Pancreas (tissue), 10 donors: Measurements from ENCODE around the gene CTCFL. TPM values are rescaled to one million over a fixed set of nuclear protein-coding genes. Genes with fewer than 3 reads are reported as not detected.

Experiments used
- ATAC-seq, 4 donors: fragments of 200-7000 bp; cut with Tn5 transposase; one replicate each; pipeline versions ENCODE4 v1.8.0 to v1.9.1; 2020; ENCODE audit warnings: mild to moderate bottlenecking in 4 of 4, moderate library complexity in 4 of 4
- DNase-seq, 6 donors: peaks; one replicate each; pipeline ENCODE4 v3.0.0-alpha.2; 2020
- FAIRE-seq: peaks from 2 replicates; lab custom pipeline; 2012; peaks lifted over from hg19 to GRCh38; lab: Jason Lieb, UNC
- H3K27ac ChIP-seq, 4 donors: fragments of 200-600 bp; sonication (generic); 1 replicate in 3 of 4; 2 replicates in 1 of 4; pipeline versions ENCODE4 v1.5.0 to v1.8.0; 2020
- H3K27me3 ChIP-seq, 4 donors: fragments of 200-600 bp; one replicate each; pipeline ENCODE4 v1.8.0; 2021
- H3K36me3 ChIP-seq, 3 donors: fragments of 200-600 bp; sonication (generic) in 1 of 3; one replicate each; pipeline versions ENCODE4 v1.5.0 to v1.8.0; 2020 to 2021
- H3K4me1 ChIP-seq, 3 donors: fragments of 200-600 bp; one replicate each; pipeline ENCODE4 v1.8.0; 2021
- H3K4me3 ChIP-seq, 4 donors: fragments of 200-600 bp; sonication (generic) in 2 of 4; one replicate each; pipeline versions ENCODE4 v1.5.0 to v1.8.0; 2020 to 2021
- H3K9me3 ChIP-seq, 4 donors: fragments of 200-600 bp; one replicate each; pipeline ENCODE4 v1.8.0; 2021
- WGBS, 2 donors: extraction: QIAGEN DNeasy Blood & Tissue Kit; methylation state at CpG; one replicate each; pipeline ENCODE4 v1.1.7; 2013; 5-methylcytosine and 5-hydroxymethylcytosine counted together
- intact Hi-C, 3 donors: fragments of 100-400 bp; cut with DNase I; formaldehyde crosslinking; loops; one replicate each; pipeline versions ENCODE4 v1.11.1 to v1.14.2; 2022
- polyA plus RNA-seq, 2 donors: library from polyadenylated mRNA; stranded (reverse); fragments of 200-250 nt; gene quantifications; one replicate each; pipeline ENCODE4 v1.2.3, GENCODE V29; 2013
- total RNA-seq, 6 donors: library from RNA; stranded (reverse); fragmentation: NEBNext Ultra II Directional in 4 of 6; extraction: Animal tissue kit (Norgen Biotek cat#: 25700) in 4 of 6; gene quantifications; one replicate each; pipeline versions ENCODE4 v1.2.1 to v1.2.4, GENCODE V29; 2021 to 2023
- TF ChIP-seq, protein P1 (sequence below), 4 donors: fragments of 200-600 bp; sonication (generic) in 3 of 4; IDR thresholded peaks; one replicate each; pipeline versions ENCODE4 v1.5.0 to v1.8.0; 2021; ENCODE audit warnings: antibody characterized with exemption in 4 of 4
- donor health status: healthy with polysubstance abuse.
- donor health status: DM: no; HTN: no; CAD: no; lungs with moderate emphysema.
- donor health status: DM: no; HTN: no; CAD: no.
- donor health status: control.
- donor health status: control.
- donor health status: Bipolar disorder and iron deficiency.
- donor health status: DM: yes; HTN: yes; CAD: no.
- donor health status: DM: no; HTN: no; CAD: no.
- donor health status: DM: no; HTN: no; CAD: no.
- donor health status: DM: yes; HTN: yes; CAD: no.

CTCFL gene
- total and polyA plus RNA-seq, 8 donors: 0.16 TPM; not detected in 7

DNA sequence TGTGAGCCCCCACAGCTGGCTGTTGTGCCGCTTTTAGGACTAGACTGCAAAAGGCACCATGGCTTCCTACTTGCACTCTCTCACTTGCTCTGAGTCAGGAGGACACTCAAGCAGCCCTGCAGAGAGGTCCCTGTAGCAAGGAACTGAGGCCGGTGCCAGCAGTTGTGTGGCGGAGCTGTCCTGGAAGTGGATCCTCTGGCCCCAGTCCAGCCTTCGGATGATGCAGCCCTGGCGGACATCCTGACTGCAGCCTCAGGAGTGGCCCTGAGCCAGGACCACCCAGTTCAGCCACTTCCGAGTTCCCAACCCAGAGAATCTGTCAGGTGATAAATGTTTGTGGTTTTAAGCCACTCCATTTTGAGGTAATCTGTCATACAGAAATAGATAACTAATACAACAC is 17.5 kb downstream of the CTCFL start:
- intact Hi-C loops: loop anchor here in 1 of 3 donors (10.0 kb wide), 1 partner anchor 133 kb away; no protein-coding TSS in a partner anchor
- no peak overlapping the region for H3K4me3 ChIP-seq
- FAIRE-seq (no peak), ATAC-seq (no peak), DNase-seq (peak in 1 of 6 donors; percentile 52)
- TF ChIP-seq, protein P1, sequence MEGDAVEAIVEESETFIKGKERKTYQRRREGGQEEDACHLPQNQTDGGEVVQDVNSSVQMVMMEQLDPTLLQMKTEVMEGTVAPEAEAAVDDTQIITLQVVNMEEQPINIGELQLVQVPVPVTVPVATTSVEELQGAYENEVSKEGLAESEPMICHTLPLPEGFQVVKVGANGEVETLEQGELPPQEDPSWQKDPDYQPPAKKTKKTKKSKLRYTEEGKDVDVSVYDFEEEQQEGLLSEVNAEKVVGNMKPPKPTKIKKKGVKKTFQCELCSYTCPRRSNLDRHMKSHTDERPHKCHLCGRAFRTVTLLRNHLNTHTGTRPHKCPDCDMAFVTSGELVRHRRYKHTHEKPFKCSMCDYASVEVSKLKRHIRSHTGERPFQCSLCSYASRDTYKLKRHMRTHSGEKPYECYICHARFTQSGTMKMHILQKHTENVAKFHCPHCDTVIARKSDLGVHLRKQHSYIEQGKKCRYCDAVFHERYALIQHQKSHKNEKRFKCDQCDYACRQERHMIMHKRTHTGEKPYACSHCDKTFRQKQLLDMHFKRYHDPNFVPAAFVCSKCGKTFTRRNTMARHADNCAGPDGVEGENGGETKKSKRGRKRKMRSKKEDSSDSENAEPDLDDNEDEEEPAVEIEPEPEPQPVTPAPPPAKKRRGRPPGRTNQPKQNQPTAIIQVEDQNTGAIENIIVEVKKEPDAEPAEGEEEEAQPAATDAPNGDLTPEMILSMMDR (IDR thresholded peaks at IDR 0.05): no peak
- H3K27me3 ChIP-seq: peaks cover 0 to 3% (median 0%) of the 10 kb centered on the region in 4 donors
- no peaks in the 10 kb centered on the region for H3K9me3 ChIP-seq
- H3K36me3 ChIP-seq: no peaks in the 10 kb centered on the region
- H3K4me1 ChIP-seq: no peaks in the 10 kb centered on the region
- 73 to 83% methylated on average over 6 of the region's 6 CpGs for WGBS, 2 donors
- no peak overlapping the region for H3K27ac ChIP-seq

DNA sequence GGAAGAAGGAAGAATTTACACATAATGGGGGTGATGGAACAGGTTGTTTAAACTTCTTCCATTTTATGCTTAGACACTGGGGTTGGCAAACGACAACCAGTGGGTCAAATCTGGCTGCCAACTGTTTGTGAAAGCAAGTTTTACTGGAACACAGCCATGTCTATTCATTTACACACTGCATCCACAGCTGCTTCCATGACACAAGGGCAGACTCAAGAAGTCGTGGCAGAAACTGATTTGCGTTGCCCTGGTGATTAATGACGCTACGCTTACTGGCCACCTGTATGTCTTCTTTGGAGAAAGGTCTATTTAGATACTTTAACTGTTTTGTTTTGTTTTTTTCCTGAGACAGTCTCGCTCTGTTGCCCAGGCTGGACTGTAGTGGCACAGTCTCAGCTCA is 19.0 kb downstream of the CTCFL start:
- Histone ChIP-seq H3K36me3 (no peaks in the 10 kb centered on the region), H3K27me3 (peaks cover 0 to 3% (median 0%) of the 10 kb centered on the region in 4 donors), H3K9me3 (no peaks in the 10 kb centered on the region), H3K4me3 (no peak overlapping the region), H3K4me1 (no peaks in the 10 kb centered on the region), H3K27ac (no peak overlapping the region)
- 49% methylated on average over 6 of the region's 6 CpGs for WGBS, 2 donors
- TF ChIP-seq, protein P1 (IDR thresholded peaks at IDR 0.05): no peak
- no peak for FAIRE-seq
- intact Hi-C loops: loop anchor here in 1 of 3 donors (10.0 kb wide), 1 partner anchor 131 kb away; no protein-coding TSS in a partner anchor
- no peak for ATAC-seq
- DNase-seq: no peak

DNA sequence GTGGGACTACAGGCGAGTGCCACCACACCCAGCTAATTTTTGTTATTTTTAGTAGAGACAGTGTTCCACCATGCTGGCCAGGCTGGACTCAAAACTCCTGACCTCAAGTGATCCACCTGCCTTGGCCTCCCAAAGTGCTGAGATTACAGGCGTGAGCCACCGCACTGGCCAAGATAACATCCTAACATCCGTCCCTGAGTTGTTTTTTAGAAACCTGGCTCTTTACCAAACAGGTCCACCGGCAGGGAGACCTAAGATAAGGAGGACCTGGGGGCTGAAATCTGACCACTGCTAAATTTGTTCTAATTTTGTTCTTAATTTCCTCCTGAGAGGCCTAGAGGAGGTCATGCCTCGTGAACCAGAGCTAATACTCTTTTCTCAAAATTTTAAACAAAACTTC is 20.5 kb downstream of the CTCFL start:
- Histone ChIP-seq H3K4me3 (no peak overlapping the region), H3K27me3 (peaks cover 0 to under 1% (median 0%) of the 10 kb centered on the region in 4 donors), H3K27ac (no peak overlapping the region), H3K9me3 (no peaks in the 10 kb centered on the region), H3K36me3 (no peaks in the 10 kb centered on the region), H3K4me1 (no peaks in the 10 kb centered on the region)
- WGBS, 2 donors: 70 to 72% methylated on average over 6 of the region's 6 CpGs
- ATAC-seq: no peak
- TF ChIP-seq, protein P1 (IDR thresholded peaks at IDR 0.05): no peak
- intact Hi-C loops: loop anchor here in 1 of 3 donors (10.0 kb wide), 1 partner anchor 130 kb away; no protein-coding TSS in a partner anchor
- DNase-seq: no peak
- no peak for FAIRE-seq

DNA sequence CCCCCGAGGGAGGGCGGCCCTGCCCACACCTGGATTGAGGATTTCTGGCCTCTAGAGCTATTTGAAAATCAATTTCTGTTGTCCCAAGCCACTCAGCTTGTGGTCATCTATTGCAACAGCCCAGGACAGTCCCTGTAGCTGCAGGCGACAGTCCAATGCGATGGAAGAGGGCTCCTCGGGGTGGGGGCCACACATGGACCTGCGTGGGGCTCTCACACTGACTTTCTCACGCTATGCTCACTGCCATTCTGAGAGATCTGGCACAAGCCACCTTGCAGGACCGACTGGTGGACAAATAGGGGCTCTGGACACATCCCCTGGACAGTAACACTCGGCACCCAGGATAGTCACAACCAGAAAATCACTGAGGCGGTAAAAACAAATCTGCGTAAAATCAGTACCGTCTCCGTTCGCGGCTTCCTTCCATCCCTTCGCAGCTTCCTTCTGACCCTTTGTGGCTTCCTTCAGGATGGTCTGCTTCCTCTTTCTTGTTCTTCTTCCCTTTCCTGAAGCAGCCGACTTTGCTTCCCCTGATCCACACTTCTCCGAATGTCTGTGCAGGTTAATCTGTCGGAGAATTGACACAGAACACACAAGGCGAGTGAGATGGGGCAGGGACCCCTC is 21.8 kb downstream of the CTCFL start:
- WGBS, 2 donors: 68 to 77% methylated on average over 20 of the region's 20 CpGs
- Histone ChIP-seq H3K27ac (no peak overlapping the region), H3K36me3 (no peaks in the 10 kb centered on the region), H3K4me3 (no peak overlapping the region), H3K9me3 (no peaks in the 10 kb centered on the region), H3K27me3 (no peaks in the 10 kb centered on the region), H3K4me1 (no peaks in the 10 kb centered on the region)
- FAIRE-seq (no peak), DNase-seq (no peak), ATAC-seq (peak in 2 of 4 donors; percentile 35 to 53)
- intact Hi-C loops: loop anchor here in 1 of 3 donors (10.0 kb wide), 1 partner anchor 128 kb away; no protein-coding TSS in a partner anchor
- TF ChIP-seq, protein P1 (IDR thresholded peaks at IDR 0.05): no peak

DNA sequence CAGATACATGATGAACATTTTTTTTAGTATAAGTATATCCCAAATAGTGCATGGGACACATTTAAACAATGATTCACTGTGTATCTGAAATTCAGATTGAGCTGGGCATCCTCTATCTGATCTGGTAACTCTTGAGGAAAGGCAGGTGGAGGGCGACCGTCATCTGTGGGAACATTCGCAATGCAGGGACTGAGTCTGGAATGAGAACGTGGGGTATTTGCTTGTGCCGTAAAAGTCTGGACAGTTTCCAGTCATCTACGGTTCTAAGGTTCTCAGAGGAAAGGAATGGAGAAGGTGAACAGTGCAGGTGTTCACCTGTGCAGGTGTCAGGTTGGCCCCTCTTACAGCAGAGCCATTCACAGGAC is 22.6 kb downstream of the CTCFL start:
- FAIRE-seq (no peak), ATAC-seq (no peak), DNase-seq (no peak)
- TF ChIP-seq, protein P1 (IDR thresholded peaks at IDR 0.05): no peak
- Histone ChIP-seq H3K4me3 (no peak overlapping the region), H3K9me3 (no peaks in the 10 kb centered on the region), H3K36me3 (no peaks in the 10 kb centered on the region), H3K4me1 (no peaks in the 10 kb centered on the region), H3K27ac (no peak overlapping the region), H3K27me3 (peaks cover 0 to 6% (median 0%) of the 10 kb centered on the region in 4 donors)
- WGBS, 2 donors: 68 to 80% methylated on average over 6 of the region's 6 CpGs
- intact Hi-C loops: loop anchor here in 1 of 3 donors (10.0 kb wide), 1 partner anchor 128 kb away; no protein-coding TSS in a partner anchor
